GM21360 (cell line): ENCODE measurements around the gene PRSS57.
"Not testable (repeated sequence)": the region's sequence is repeated elsewhere in the genome, so short reads cannot be mapped to it uniquely, and the experiment has no call there.

Experiments used
- ATAC-seq: cut with Tn5 transposase; IDR thresholded peaks from one replicate; pipeline ENCODE4 v1.9.1; 2021; ENCODE audit warnings: mild to moderate bottlenecking, moderate library complexity; ENCODE audit not compliant: unreplicated experiment

The PRSS57 gene

GRCh38 chr19:723714-724113 is 28.5 kb upstream of the PRSS57 start:
- ATAC-seq, result no peak

GRCh38 chr19:723247-723646 is 28.0 kb upstream of the PRSS57 start:
- no peak for ATAC-seq

- no peak for ATAC-seq
These were observed 27.4 kb upstream of the PRSS57 start for GRCh38 chr19:722553-723101.

DNA sequence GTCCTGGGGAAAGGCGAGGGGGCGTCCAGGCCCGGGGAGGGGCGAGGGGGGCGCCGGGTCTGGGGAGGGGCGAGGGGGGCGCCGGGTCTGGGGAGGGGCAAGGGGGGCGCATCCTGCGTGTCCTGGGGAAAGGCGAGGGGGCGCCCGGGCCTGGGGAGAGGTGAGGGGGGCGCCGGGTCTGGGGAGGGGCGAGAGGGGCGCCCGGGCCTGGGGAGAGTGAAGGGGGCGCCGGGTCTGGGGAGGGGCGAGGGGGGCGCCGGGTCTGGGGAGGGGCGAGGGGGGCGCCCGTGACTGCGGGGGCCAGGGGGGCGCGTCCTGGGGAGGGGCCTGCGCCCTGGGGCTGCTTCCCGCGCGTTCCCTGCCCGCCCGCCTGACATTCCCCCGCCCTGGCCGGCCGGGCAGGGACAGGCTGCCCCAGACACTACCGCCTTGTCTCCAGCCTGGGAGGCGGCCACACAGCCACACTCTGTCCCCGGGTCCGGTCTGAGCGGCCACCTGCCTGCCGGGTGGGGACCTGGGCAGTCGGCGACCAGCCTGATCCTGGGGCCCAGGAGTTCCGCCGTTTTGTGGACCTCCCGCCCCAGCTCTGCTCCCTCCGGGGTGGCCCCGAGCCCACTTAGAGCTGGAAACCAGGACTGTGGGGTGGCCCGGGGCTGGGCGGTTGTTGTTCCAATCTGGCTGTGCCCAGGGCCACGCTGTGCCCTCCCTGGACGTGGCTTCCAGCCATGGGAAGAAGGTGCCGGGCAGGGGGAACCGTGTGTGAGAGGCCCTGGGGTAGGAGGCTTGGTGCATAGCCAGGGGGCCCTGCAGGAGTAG is 25.3 kb upstream of the PRSS57 start:
- ATAC-seq, result no peak

DNA sequence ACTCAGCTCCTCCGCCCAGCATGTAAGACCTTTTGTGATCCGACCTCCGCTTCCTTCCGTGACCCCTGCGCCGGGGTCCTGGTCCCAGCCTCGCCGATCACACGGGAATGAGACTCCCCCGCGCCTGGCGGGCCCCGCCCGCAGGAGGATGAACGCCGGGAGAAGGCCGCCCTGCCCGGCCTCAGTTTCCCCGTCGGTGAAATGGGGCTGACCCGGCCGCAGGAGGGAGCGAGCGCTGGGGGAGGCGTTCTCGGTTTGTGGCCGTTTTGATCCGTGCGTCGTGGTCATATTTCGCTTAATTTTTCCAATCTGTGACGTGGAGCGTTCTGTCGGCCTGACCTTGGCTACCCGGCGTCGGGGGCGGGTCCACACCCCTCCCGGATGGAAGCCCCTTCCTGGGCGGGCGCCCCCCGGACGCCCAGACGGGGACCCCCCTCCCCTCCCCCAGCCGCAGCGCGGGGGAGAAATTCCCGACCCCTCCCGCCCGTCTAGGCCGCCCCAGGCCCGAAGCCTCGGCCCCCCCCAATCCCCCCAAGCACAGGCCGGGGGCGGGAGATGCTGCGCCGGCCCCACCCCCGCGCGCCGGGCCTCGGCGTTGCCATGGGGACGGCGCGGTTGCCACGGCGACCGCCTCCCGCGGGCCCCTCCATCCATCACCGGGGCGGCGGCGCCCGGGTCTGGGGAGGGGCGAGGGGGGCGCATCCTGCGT is 24.5 kb upstream of the PRSS57 start:
- no peak for ATAC-seq

DNA sequence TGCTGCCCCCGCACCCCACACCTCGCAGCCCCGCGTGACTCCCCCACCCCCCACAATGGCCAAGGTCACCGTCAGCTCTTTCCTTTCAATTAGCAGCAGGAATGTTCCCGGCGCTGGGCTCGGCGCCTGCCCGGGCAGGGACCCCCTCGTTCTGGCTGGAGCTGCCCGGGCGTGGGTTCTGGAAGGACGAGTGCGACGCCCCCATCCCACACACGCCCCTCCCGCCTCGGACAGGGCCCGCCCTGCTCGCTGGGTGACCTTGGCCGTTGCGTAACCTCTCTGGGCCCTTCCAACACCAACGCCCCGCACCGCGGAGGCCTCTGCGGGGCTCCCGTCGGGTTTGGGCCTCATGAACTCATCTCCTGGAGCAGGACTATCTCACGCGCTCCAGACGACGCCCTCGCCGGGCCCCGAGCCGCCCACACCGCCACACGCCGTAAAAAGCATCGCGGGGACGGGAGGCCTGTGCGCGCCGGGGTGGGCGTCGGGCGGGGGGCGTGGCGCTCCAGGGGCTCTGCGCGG is 23.8 kb upstream of the PRSS57 start:
- ATAC-seq, result no peak

DNA sequence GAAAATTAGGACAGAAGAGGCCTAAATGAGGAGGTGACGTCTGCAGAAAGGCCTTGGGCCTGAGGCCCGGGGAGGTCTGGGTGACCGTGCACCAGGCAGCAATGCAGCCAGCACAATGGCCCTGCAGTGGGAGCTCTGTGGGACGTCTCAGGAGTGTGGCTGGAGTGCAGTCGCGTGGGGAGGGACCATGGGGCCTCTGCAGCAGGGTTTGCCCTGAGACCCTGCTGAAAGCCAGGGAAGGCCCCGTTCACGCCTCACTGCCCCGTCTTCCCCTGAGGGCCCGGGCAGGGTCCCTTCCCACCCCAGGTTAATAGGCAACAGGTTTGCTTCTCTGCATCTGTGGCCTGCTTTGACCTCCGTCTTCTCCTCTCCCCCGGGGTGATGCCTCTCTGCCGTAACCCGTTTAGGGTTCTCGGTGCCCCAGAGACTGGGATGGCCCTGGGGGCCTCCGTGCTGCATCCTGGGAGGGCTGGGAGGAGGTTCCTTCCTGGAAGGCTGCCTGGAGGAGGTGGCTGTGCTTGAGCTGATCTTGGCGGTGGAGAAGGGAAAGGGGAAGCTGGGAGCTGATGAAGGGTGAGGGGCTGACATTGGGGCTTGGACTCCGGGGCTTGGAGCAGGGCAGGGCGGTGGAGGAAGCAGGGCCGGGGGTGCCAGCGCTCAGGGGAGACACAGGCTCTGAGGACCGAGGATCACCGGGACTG is 23.1 kb upstream of the PRSS57 start:
- no peak for ATAC-seq

DNA sequence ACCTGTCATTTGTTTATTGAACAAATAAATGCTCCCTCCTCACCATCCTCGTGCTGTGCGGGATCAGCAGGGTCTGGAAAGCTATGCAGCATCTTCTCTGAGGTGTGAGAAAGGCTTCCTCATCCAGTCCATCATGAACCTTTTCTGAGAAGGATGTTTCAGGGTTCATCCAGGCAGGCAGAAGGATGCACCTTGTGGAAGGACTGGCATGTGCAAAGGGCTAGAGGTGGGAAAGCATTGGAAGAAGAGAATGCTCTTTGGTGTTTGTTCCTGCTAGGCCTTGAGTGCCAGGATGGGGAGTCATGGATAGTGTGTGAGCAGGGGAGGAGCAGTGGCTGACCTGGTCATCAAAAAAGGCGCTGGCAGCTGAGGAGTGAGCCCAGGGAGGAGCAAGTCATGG is 20.1 kb upstream of the PRSS57 start:
- ATAC-seq, result no peak

GRCh38 chr19:711254-711653 is 16.0 kb upstream of the PRSS57 start:
- no peak for ATAC-seq

DNA sequence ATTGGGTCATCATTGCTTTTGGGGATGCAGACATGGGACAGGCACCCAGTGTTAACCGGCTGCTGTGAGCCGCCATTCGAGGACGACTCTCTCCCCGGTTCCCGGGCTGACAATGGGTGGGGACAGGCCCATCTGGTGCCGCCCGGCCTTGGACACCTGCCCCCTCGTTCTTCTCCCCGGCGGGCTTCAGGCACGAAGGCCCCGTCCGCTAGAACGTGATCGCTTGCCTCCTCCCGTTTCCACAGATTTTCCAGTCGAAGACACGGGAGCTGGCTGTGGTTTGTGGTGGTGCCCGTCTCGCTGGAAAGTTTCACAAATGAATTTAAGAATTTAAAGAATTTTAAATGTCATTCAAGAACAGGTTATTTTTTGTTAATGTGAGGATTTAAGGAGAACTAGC is 15.5 kb upstream of the PRSS57 start:
- no peak for ATAC-seq

DNA sequence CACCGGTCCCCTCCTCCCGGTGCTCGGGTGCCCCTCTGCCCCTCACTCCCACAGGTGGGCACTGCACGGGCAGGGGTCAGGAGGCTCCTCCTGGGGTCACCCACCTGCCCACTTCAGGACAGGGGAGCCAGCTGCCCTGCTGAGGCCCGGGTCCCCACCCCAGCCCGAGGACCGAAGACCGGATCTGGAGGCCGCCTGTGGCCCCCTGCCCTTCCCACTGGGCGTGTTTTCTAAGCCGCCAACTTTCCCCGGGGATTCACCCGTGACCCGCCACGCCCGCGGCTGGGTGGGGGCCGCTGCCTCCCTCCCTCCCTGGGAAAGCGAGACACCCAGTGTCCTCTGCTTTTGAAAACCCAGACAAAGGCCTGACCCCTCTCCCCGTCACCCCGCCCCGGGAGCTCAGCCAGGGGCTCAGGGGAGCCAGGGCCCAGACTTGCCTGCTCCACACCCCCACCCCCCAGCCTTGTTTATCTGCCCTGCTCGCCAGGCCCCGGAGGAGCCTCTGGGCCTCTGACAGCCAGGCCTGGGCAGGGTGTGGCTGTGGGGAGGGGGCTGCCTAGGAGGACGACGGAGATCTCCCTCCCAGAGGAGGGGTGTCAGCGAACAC is 14.8 kb upstream of the PRSS57 start:
- ATAC-seq, result no peak

- no peak for ATAC-seq
These were observed 14.1 kb upstream of the PRSS57 start for GRCh38 chr19:709196-709964.

GRCh38 chr19:708154-709143 is 13.2 kb upstream of the PRSS57 start, which contains the start of gene PALM:
Gene PALM (plus strand): TSS chr19:708935. CDS start chr19:709147, 212 bp downstream.
- ATAC-seq, result no peak

GRCh38 chr19:704447-704741 is 9.1 kb upstream of the PRSS57 start:
- no peak for ATAC-seq

DNA sequence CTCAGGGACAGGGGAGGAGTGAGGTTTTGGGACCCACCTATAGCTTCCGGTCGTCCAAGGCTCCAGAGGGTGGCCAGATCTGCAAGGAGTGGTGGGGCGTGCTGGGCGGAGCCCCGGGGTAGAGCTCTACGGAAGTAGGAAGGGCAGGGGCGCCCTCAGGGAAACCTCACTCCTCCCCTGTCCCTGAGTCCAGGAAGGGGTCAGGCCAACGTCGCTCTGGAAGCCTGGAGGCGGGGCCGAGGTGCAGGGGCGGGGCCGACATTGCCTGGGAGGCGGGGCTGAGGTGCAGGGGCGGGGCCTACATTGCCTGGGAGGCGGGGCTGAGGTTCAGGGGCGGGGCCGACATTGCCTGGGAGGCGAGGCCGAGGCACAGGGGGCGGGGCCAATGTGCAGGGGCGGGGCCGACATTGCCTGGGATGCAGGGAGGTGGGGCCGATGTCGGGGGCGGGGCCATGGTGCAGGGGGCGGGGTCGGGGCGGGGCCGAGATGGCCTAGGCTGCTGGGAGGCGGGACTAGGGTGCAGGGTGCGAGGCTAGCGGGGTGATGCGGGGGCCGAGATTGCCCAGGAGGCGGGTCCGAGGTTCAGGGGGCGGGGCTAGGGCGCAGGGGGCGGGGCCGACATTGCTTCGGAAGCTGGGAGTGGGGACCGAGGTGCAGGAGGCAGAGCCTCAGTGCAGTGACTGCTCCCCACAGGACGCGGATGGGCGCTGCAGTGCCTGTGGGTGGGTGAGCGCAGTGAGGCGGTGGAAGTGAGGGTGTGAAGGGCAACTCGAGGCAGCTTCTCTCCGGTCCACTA is 8.6 kb upstream of the PRSS57 start:
- ATAC-seq, result no peak

- no peak for ATAC-seq
These were observed 8.0 kb upstream of the PRSS57 start for GRCh38 chr19:703329-703650.

GRCh38 chr19:702847-703246 is 7.6 kb upstream of the PRSS57 start:
- not testable (repeated sequence) for ATAC-seq

DNA sequence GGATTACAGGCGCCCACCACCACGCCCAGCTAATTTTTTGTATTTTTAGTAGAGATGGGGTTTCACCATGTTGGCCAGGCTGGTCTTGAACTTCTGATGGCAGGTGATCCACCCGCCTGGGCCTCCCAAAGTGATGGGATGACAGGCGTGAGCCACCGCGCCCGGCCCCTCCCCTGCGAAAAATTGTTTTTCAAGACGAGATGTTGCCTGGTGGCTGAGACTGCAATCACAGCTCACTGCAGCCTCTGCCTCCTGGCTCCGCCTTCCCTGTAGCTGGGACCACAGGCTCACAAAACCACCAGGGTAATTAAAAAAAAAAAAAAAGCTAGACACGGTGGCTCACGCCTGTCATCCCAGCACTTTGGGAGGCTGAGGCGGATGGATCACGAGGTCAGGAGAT is 4.6 kb upstream of the PRSS57 start:
- ATAC-seq, result not testable (repeated sequence)
